ENCODE data around the gene GAMT. TPM values are rescaled to one million over a fixed set of nuclear protein-coding genes. Genes with fewer than 3 reads are reported as not detected.

The GAMT gene
- total RNA-seq, 1 donor from 2014 or later: 214 TPM

- ATAC-seq (no peak), DNase-seq (ENCODE audit: low spot score) (no peak)
Observed at GRCh38 chr19:1350867-1351266, 50.5 kb downstream of the GAMT start.

GRCh38 chr19:1349211-1349610 is 52.1 kb downstream of the GAMT start:
- ATAC-seq: no peak

More at GRCh38 chr19:1349211-1349610, 52.1 kb downstream of the GAMT start:
- no peak for DNase-seq (ENCODE audit: low spot score)

Other genes with a start within 250 kb of the GAMT start
- gene SBNO2, start 227.3 kb downstream of the GAMT start, total RNA-seq: 22.6 TPM
- 33.1 TPM for gene STK11, start 195.8 kb downstream of the GAMT start, total RNA-seq
- gene CBARP, start 163.5 kb downstream of the GAMT start, total RNA-seq: 0.38 TPM
- 282 TPM for gene ATP5F1D, start 159.8 kb downstream of the GAMT start, total RNA-seq
- 51.7 TPM for gene MIDN, start 153.0 kb downstream of the GAMT start, total RNA-seq
- gene CIRBP, start 132.2 kb downstream of the GAMT start, total RNA-seq: 125 TPM
- 48.0 TPM for gene FAM174C, start 126.0 kb downstream of the GAMT start, total RNA-seq
- 8.6 TPM for gene EFNA2, start 115.7 kb downstream of the GAMT start, total RNA-seq
- 105 TPM for gene NDUFS7, start 17.6 kb downstream of the GAMT start, total RNA-seq
- gene DAZAP1, start 6.0 kb upstream of the GAMT start, total RNA-seq: 48.1 TPM
- gene RPS15, start 36.9 kb upstream of the GAMT start, total RNA-seq: 410 TPM
- gene APC2, start 48.6 kb upstream of the GAMT start, total RNA-seq: 0.13 TPM
- gene C19orf25, start 77.7 kb upstream of the GAMT start, total RNA-seq: 19.2 TPM
- 4.8 TPM for gene PCSK4, start 88.8 kb upstream of the GAMT start, total RNA-seq
- 118 TPM for gene REEP6, start 89.6 kb upstream of the GAMT start, total RNA-seq
- 1.6 TPM for gene ADAMTSL5, start 111.5 kb upstream of the GAMT start, total RNA-seq
- not detected for gene PLK5, start 122.5 kb upstream of the GAMT start, total RNA-seq
- gene MEX3D, start 166.8 kb upstream of the GAMT start, total RNA-seq: 11.4 TPM
- gene MBD3, start 191.3 kb upstream of the GAMT start, total RNA-seq: 40.3 TPM
- 220 TPM for gene UQCR11, start 203.9 kb upstream of the GAMT start, total RNA-seq